IMR-90 (cell line): ENCODE measurements around the gene CLIC3. TPM values are rescaled to one million over a fixed set of nuclear protein-coding genes. Genes with fewer than 3 reads are reported as not detected.

Experiments used
- ATAC-seq: fragments of 200-7000 bp; cut with Tn5 transposase; 2 replicates; pipeline ENCODE4 v1.9.1; 2020; ENCODE audit warnings: low read depth, mild to moderate bottlenecking, moderate library complexity
- BruUV-seq: library from RNA; stranded (reverse); fragments of 400-500 nt; replicated peaks from 2 replicates; lab custom pipeline; 2021; lab: Mats Ljungman, UMichigan
- CTCF ChIA-PET: fragments of 300-600 bp; formaldehyde crosslinking; extraction: SDS; loops from one replicate; lab custom pipeline; 2021; ENCODE audit warnings: antibody characterized with exemption; lab: Yijun Ruan, JAX
- POLR2A ChIA-PET: fragments of 300-600 bp; sonication (Branson Sonifier 250); formaldehyde crosslinking; loops from one replicate; lab custom pipeline; 2022; ENCODE audit warnings: antibody characterized with exemption; ENCODE audit not compliant: unreplicated experiment; lab: Charles Lee
- DNase-seq: peaks from one replicate; pipeline ENCODE4 v3.0.0; 2013
- H2AFZ ChIP-seq: replicated peaks from 2 replicates; pipeline ENCODE3; 2013; ENCODE audit warnings: low read length, mild to moderate bottlenecking; ENCODE audit not compliant: poor library complexity
- H2AK5ac ChIP-seq: 2 replicates; pipeline ENCODE4 v1.6.1; 2013; ENCODE audit warnings: low read depth, low read length, inconsistent platforms
- H2AK9ac ChIP-seq: replicated peaks from 2 replicates; pipeline ENCODE3; 2013; ENCODE audit warnings: mild to moderate bottlenecking, low read depth, low read length, moderate library complexity; ENCODE audit not compliant: poor library complexity
- H2BK120ac ChIP-seq: 2 replicates; pipeline ENCODE4 v1.6.1; 2013; ENCODE audit warnings: low read depth, low read length, inconsistent platforms
- H2BK15ac ChIP-seq: 3 replicates; pipeline ENCODE4 v1.6.1; 2013; ENCODE audit warnings: low read depth, low read length, inconsistent platforms
- H2BK20ac ChIP-seq: 2 replicates; pipeline ENCODE4 v1.6.1; 2013; ENCODE audit warnings: low read depth, mild to moderate bottlenecking, inconsistent platforms, low read length, moderate library complexity
- H2BK5ac ChIP-seq: 2 replicates; pipeline ENCODE4 v1.6.1; 2013; ENCODE audit warnings: mild to moderate bottlenecking, low read depth, low read length, inconsistent platforms; ENCODE audit not compliant: poor library complexity, severe bottlenecking
- H3K14ac ChIP-seq: replicated peaks from 2 replicates; pipeline ENCODE4 v1.6.1; 2013; ENCODE audit warnings: low read depth, low read length, inconsistent platforms
- H3K18ac ChIP-seq: 2 replicates; pipeline ENCODE4 v1.6.1; 2013; ENCODE audit warnings: low read depth, low read length, control low read depth
- H3K23ac ChIP-seq: 2 replicates; pipeline ENCODE4 v1.6.1; 2013; ENCODE audit warnings: low read depth, low read length, inconsistent platforms
- H3K27ac ChIP-seq: 2 replicates; pipeline ENCODE4 v1.5.1; 2013; ENCODE audit warnings: mild to moderate bottlenecking, control low read depth, low read length; ENCODE audit not compliant: insufficient read depth
- H3K27me3 ChIP-seq: 2 replicates; pipeline ENCODE4 v1.6.1; 2013; ENCODE audit warnings: low read length; ENCODE audit not compliant: control insufficient read depth, insufficient read depth
- H3K36me3 ChIP-seq: 2 replicates; pipeline ENCODE4 v1.6.1; 2013; ENCODE audit warnings: low read length, mixed read lengths; ENCODE audit not compliant: control insufficient read depth, insufficient read depth
- H3K4ac ChIP-seq: 2 replicates; pipeline ENCODE4 v1.6.1; 2013; ENCODE audit warnings: low read depth, low read length, inconsistent platforms
- H3K4me1 ChIP-seq: 2 replicates; pipeline ENCODE4 v1.6.1; 2013; ENCODE audit warnings: low read length, mixed read lengths; ENCODE audit not compliant: control insufficient read depth, insufficient read depth
- H3K4me2 ChIP-seq: 2 replicates; pipeline ENCODE4 v1.6.1; 2013; ENCODE audit warnings: low read depth, mild to moderate bottlenecking, control low read depth, low read length, moderate library complexity
- H3K4me3 ChIP-seq: 2 replicates; pipeline ENCODE4 v1.5.1; 2013; ENCODE audit warnings: low read depth, mild to moderate bottlenecking, control low read depth, low read length, moderate library complexity; ENCODE audit not compliant: insufficient read depth
- H3K56ac ChIP-seq: 2 replicates; pipeline ENCODE4 v1.6.1; 2013; ENCODE audit warnings: low read length, inconsistent platforms; ENCODE audit not compliant: insufficient read depth; ENCODE audit errors: extremely low read depth
- H3K79me1 ChIP-seq, 2 experiments: 2 replicates each; pipeline ENCODE4 v1.6.1; 2013; ENCODE audit warnings: low read length in 2 of 2, inconsistent platforms in 1 of 2, low read depth in 1 of 2
- H3K9ac ChIP-seq: 2 replicates; pipeline ENCODE4 v1.6.1; 2013; ENCODE audit warnings: low read depth, low read length, control low read depth
- H3K9me1 ChIP-seq: 2 replicates; pipeline ENCODE4 v1.6.1; 2013; ENCODE audit warnings: low read length, inconsistent platforms; ENCODE audit not compliant: insufficient read depth
- H3K9me3 ChIP-seq: 2 replicates; pipeline ENCODE4 v1.6.1; 2013; ENCODE audit warnings: low read length; ENCODE audit not compliant: control insufficient read depth, insufficient read depth
- H4K20me1 ChIP-seq: 2 replicates; pipeline ENCODE4 v1.6.1; 2013; ENCODE audit warnings: low read length, inconsistent platforms; ENCODE audit not compliant: insufficient read depth
- H4K5ac ChIP-seq: 2 replicates; pipeline ENCODE4 v1.6.1; 2013; ENCODE audit warnings: mild to moderate bottlenecking, low read depth, low read length, control low read depth
- H4K8ac ChIP-seq, 2 experiments: 2 replicates each; pipeline ENCODE4 v1.6.1; 2013; ENCODE audit warnings: low read depth in 2 of 2, low read length in 2 of 2, control low read depth in 1 of 2, inconsistent platforms in 1 of 2
- H4K91ac ChIP-seq: 2 replicates; pipeline ENCODE4 v1.6.1; 2013; ENCODE audit warnings: low read depth, low read length, inconsistent platforms; ENCODE audit not compliant: insufficient read depth
- BHLHE40 ChIP-seq: fragments of 150-350 bp; IDR thresholded peaks from 2 replicates; pipeline ENCODE4 v1.6.1; 2016; ENCODE audit warnings: mild to moderate bottlenecking, low read depth, low read length
- CEBPB ChIP-seq: IDR thresholded peaks from 2 replicates; pipeline ENCODE4 v1.6.1; 2012; ENCODE audit warnings: low read depth, low read length, improper control_type of control experiment
- CTCF ChIP-seq: conservative IDR thresholded peaks from 2 replicates; pipeline ENCODE4 v1.5.1; 2012; ENCODE audit warnings: mild to moderate bottlenecking, low read depth, low read length, improper control_type of control experiment
- ELK1 ChIP-seq: fragments of 150-350 bp; IDR thresholded peaks from 2 replicates; pipeline ENCODE4 v1.6.1; 2016; ENCODE audit warnings: low read depth, mild to moderate bottlenecking, low read length, moderate library complexity, borderline replicate concordance
- FOS ChIP-seq: fragments of 150-350 bp; IDR thresholded peaks from 2 replicates; pipeline ENCODE4 v1.6.1; 2016; ENCODE audit warnings: low read depth, low read length
- MAFK ChIP-seq: IDR thresholded peaks from 2 replicates; pipeline ENCODE4 v1.6.1; 2012; ENCODE audit warnings: low read depth, low read length, improper control_type of control experiment
- MAZ ChIP-seq: IDR thresholded peaks from 2 replicates; pipeline ENCODE4 v1.6.1; 2012; ENCODE audit warnings: low read depth, mild to moderate bottlenecking, low read length, improper control_type of control experiment, moderate library complexity, borderline replicate concordance
- MXI1 ChIP-seq: IDR thresholded peaks from 2 replicates; pipeline ENCODE4 v1.6.1; 2012; ENCODE audit warnings: low read depth, mild to moderate bottlenecking, low read length, moderate library complexity, borderline replicate concordance
- NFE2L2 ChIP-seq: fragments of 150-350 bp; IDR thresholded peaks from 2 replicates; pipeline ENCODE4 v1.6.1; 2016; ENCODE audit warnings: low read depth, mild to moderate bottlenecking, low read length
- POLR2A ChIP-seq: IDR thresholded peaks from 2 replicates; pipeline ENCODE4 v1.6.1; 2012; ENCODE audit warnings: mild to moderate bottlenecking, low read depth, low read length
- RAD21 ChIP-seq: IDR thresholded peaks from 2 replicates; pipeline ENCODE4 v1.6.1; 2012; ENCODE audit warnings: low read length, improper control_type of control experiment
- RCOR1 ChIP-seq: IDR thresholded peaks from 2 replicates; pipeline ENCODE4 v1.6.1; 2012; ENCODE audit warnings: mild to moderate bottlenecking, low read length, improper control_type of control experiment; ENCODE audit not compliant: insufficient replicate concordance
- RFX5 ChIP-seq: IDR thresholded peaks from 2 replicates; pipeline ENCODE4 v1.8.0; 2012; ENCODE audit warnings: low read depth, mild to moderate bottlenecking, low read length, moderate library complexity
- SMC3 ChIP-seq: fragments of 150-350 bp; IDR thresholded peaks from 2 replicates; pipeline ENCODE4 v1.6.1; 2016; ENCODE audit warnings: low read depth, mild to moderate bottlenecking, antibody characterized with exemption, low read length, moderate library complexity
- USF2 ChIP-seq: fragments of 150-350 bp; IDR thresholded peaks from 2 replicates; pipeline ENCODE4 v1.6.1; 2017; ENCODE audit warnings: mild to moderate bottlenecking, antibody characterized with exemption, low read length, low read depth
- WGBS, 2 experiments: methylation state at CpG; one replicate each; pipeline versions ENCODE4 v1.1.5 to v1.1.7; 2013; ENCODE audit warnings: missing lambda C conversion rate in 2 of 2; ENCODE audit not compliant: insufficient read length in 1 of 2; ENCODE audit errors: extremely low coverage in 2 of 2; 5-methylcytosine and 5-hydroxymethylcytosine counted together
- dilution Hi-C: fragments of 300-500 bp; cut with HindIII; formaldehyde crosslinking; loops from one replicate; pipeline ENCODE4 v1.14.3; 2018; ENCODE audit warnings: low sequenced_read_pairs; ENCODE audit not compliant: unreplicated experiment
- in situ Hi-C: fragments of 300-500 bp; cut with MboI; formaldehyde crosslinking; loops from 3 replicates; pipeline ENCODE4 v1.14.3; 2019; ENCODE audit warnings: low sequenced_read_pairs, inconsistent platforms, mixed read lengths
- intact Hi-C: fragments of 100-400 bp; cut with micrococcal nuclease; formaldehyde crosslinking; loops from 2 replicates; pipeline ENCODE4 v1.10.0; 2022
- polyA plus RNA-seq, 3 experiments: library from polyadenylated mRNA; depleted of rRNA; stranded (reverse); fragments of >200 nt; gene quantifications; 2 replicates each; pipeline ENCODE4 v1.2.3, GENCODE V29; 2012; ENCODE audit warnings: low replicate concordance in 1 of 3
- total RNA-seq: library from RNA; depleted of rRNA; stranded (reverse); fragments of >200 nt; gene quantifications from 2 replicates; pipeline ENCODE4 v1.2.3, GENCODE V29; 2012

CLIC3 gene
- total and polyA plus RNA-seq, 2 of the 4 experiments (the other 2 are of a cell fraction), result 0.18 to 1.7 TPM

- no peak within 1 kb of the TSS for H2AFZ ChIP-seq
- H3K9me3 ChIP-seq, result no peaks in the 10 kb centered on the region
- H3K27ac ChIP-seq, result no peak within 1 kb of the TSS
- intact Hi-C loops, result no loop called here
- H4K5ac ChIP-seq, result no peak within 1 kb of the TSS
- WGBS, 2 experiments, result 36% methylated on average over 5 of the region's 16 CpGs; no CpG with 5 or more reads in 1 of the 2 experiments
- no peak within 1 kb of the TSS for H3K14ac ChIP-seq
- POLR2A ChIA-PET, result no interaction called here
- H2BK20ac ChIP-seq, result no peak within 1 kb of the TSS
- CTCF ChIA-PET, result no interaction called here
- no peaks in the 10 kb centered on the region for H3K36me3 ChIP-seq
- no peak within 1 kb of the TSS for H3K18ac ChIP-seq
- BruUV-seq, result no TSS peak
- no peak within 1 kb of the TSS for H2AK5ac ChIP-seq
- H3K79me1 ChIP-seq, result peaks cover 0 to 6% of the 10 kb centered on the region in 2 experiments; a peak in 1 of 4 replicates
- in situ Hi-C loops, result loop anchor here (10.0 kb wide), 1 partner anchor 247 kb away; no protein-coding TSS in a partner anchor
- no peak within 1 kb of the TSS for H2BK5ac ChIP-seq
- H3K4me2 ChIP-seq, result no peak within 1 kb of the TSS
- H3K56ac ChIP-seq, result no peak within 1 kb of the TSS
- DNase-seq (no peak), ATAC-seq (no peak)
- H3K4me1 ChIP-seq, result peaks cover 5% of the 10 kb centered on the region
- no peak within 1 kb of the TSS for H4K8ac ChIP-seq
- H4K91ac ChIP-seq, result no peak within 1 kb of the TSS
- no peak within 1 kb of the TSS for H2BK15ac ChIP-seq
- no peak within 1 kb of the TSS for H3K23ac ChIP-seq
- dilution Hi-C loops, result no loop called here
- no peaks in the 10 kb centered on the region; the same call in 1 of the 2 replicates for H4K20me1 ChIP-seq
- no peak within 1 kb of the TSS for H2AK9ac ChIP-seq
- H3K4ac ChIP-seq, result no peak within 1 kb of the TSS
- no peaks in the 10 kb centered on the region for H3K9me1 ChIP-seq
- no peak for TF ChIP-seq BHLHE40
- TF ChIP-seq RFX5, result no peak
- TF ChIP-seq ELK1, result no peak
- TF ChIP-seq POLR2A, result no peak
- TF ChIP-seq MXI1, result no peak
- TF ChIP-seq NFE2L2, result no peak
- no peak for TF ChIP-seq RAD21
- TF ChIP-seq MAZ, result no peak
- TF ChIP-seq SMC3, result no peak
- TF ChIP-seq CTCF, result no peak
- TF ChIP-seq RCOR1, result no peak
- TF ChIP-seq MAFK, result no peak
- no peak for TF ChIP-seq FOS
- no peak for TF ChIP-seq USF2
- TF ChIP-seq CEBPB, result no peak
- no peak within 1 kb of the TSS for H3K9ac ChIP-seq
- H2BK120ac ChIP-seq, result no peak within 1 kb of the TSS
- H3K4me3 ChIP-seq, result no peak within 1 kb of the TSS
- peaks cover 2% of the 10 kb centered on the region; the same call in 1 of the 2 replicates for H3K27me3 ChIP-seq
Observed at GRCh38 chr9:137031904-137032640, 35.7 kb upstream of the CLIC3 start, which contains the start of gene FUT7. Gene FUT7, minus strand, starts transcription at chr9:137032088. Its CDS starts 97 bp downstream, at chr9:137031991.
